Spinal cord (tissue), 10 donors: Measurements from ENCODE around the gene SLC25A47. TPM values are rescaled to one million over a fixed set of nuclear protein-coding genes. Genes with fewer than 3 reads are reported as not detected.

ENCODE experiments used
- DNase-seq, 6 donors: peaks; one replicate each; pipeline versions ENCODE4 v3.0.0 to v3.0.0-alpha.2; 2013 to 2015; ENCODE audit warnings: low spot score in 6 of 6, low read depth in 4 of 6
- H3K27ac ChIP-seq: one replicate; pipeline ENCODE4 v1.5.1; 2013; ENCODE audit warnings: low read depth, low read length, control low read depth
- H3K27me3 ChIP-seq: one replicate; pipeline ENCODE4 v1.6.1; 2013; ENCODE audit warnings: low read length; ENCODE audit not compliant: control insufficient read depth, insufficient read depth
- H3K36me3 ChIP-seq: one replicate; pipeline ENCODE4 v1.6.1; 2013; ENCODE audit warnings: low read length; ENCODE audit not compliant: control insufficient read depth, insufficient read depth
- H3K4me1 ChIP-seq: one replicate; pipeline ENCODE4 v1.6.1; 2013; ENCODE audit warnings: low read length; ENCODE audit not compliant: control insufficient read depth, insufficient read depth
- H3K4me3 ChIP-seq: one replicate; pipeline ENCODE4 v1.5.1; 2013; ENCODE audit warnings: low read depth, low read length, control low read depth
- H3K9me3 ChIP-seq: one replicate; pipeline ENCODE4 v1.6.1; 2013; ENCODE audit warnings: low read length; ENCODE audit not compliant: control insufficient read depth, insufficient read depth
- WGBS: methylation state at CpG from one replicate; pipeline ENCODE4 v1.1.5; 2013; ENCODE audit warnings: missing lambda C conversion rate; ENCODE audit not compliant: insufficient coverage; 5-methylcytosine and 5-hydroxymethylcytosine counted together
- polyA plus RNA-seq, 2 donors: library from polyadenylated mRNA; unstranded; fragments of 120-200 nt; gene quantifications; one replicate each; pipeline ENCODE4 v1.2.1, GENCODE V29; 2013; ENCODE audit not compliant: insufficient read length in 2 of 2
- total RNA-seq, 2 donors: library from RNA; depleted of rRNA in 1 of 2; stranded (reverse); fragments of 120-200 nt in 1 of 2; fragments of >200 nt in 1 of 2; gene quantifications; one replicate each; pipeline versions ENCODE4 v1.2.3 to v1.2.4, GENCODE V29; 2013 to 2014
- donor health status: healthy.

SLC25A47 gene
- total and polyA plus RNA-seq, 4 donors = not detected

DNA sequence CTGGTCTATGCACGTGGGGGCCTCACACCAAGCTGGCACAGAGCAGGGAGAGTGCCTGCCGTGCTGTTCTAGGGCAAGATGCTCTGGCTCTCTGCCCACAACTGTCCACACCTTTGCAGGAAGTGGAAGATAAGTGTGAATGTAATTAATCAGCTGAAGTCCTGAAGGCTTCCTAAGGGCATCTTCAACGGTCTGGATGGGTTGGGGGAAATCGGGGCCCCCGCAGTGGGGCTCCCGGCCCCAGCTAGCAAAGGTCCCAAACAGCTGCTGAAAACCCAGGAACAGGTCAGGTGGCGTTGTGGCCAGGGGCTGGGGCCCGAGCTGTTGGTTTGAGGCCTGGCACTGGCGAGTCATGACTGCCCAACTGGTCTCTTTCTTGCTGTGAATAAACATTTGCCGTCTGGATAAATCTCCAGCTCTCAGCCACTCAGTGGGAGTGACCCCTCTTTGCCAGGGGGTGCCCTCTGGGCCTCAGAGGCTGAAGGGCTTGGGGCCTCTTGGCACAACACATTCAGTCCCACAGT lies 10.2 kb upstream of the SLC25A47 start:
- H3K36me3 ChIP-seq = peaks cover 4% of the 10 kb centered on the region
- no peak overlapping the region for H3K27ac ChIP-seq
- DNase-seq = no peak
- peaks cover 6% of the 10 kb centered on the region for H3K27me3 ChIP-seq
- H3K4me3 ChIP-seq = no peak overlapping the region
- no peaks in the 10 kb centered on the region for H3K9me3 ChIP-seq
- H3K4me1 ChIP-seq = peaks cover 21% of the 10 kb centered on the region
- 60% methylated on average over 10 of the region's 10 CpGs for WGBS

DNA sequence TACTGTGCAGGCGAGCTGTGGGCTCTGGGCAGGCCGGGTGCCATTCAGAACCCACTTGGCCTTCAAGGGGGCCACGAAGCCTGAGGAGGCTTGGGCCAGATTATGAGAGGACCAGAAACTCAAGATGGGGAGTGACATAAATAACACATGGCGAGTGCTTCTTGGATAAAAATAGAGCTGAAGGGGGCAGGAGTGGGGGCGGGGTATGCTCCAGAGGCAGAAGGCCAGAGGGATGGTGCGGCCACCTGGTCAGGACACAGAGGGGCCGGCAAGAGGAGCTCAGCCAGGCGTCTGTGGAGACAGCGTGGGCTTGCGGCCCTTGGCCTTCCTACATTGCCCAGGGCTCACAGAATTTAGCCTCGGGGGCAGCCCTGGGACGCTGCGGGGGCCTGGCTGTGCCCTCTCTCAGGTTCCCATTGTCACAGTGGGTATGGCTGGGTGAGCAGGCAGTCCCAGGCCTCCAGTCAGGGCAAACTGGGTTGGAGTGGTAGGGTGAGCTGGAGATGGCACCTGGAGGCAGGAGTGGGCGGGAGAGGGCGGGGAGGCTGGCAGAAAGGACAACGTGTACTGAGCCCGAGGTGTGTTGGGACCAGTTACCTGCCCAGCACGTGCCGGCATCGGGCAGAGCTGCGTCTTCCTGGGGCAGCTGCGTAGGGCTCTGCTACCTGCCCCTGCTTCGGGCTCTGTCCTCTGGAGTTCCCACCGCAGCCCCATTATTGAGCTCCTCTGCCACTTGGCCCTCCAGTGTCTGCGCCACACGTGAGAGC lies 9.5 kb upstream of the SLC25A47 start:
- Histone ChIP-seq H3K4me3 (no peak overlapping the region), H3K27me3 (peaks cover 6% of the 10 kb centered on the region), H3K9me3 (no peaks in the 10 kb centered on the region), H3K4me1 (peaks cover 20% of the 10 kb centered on the region), H3K36me3 (peaks cover 4% of the 10 kb centered on the region), H3K27ac (no peak overlapping the region)
- DNase-seq = no peak
- WGBS = 83% methylated on average over 26 of the region's 26 CpGs

DNA sequence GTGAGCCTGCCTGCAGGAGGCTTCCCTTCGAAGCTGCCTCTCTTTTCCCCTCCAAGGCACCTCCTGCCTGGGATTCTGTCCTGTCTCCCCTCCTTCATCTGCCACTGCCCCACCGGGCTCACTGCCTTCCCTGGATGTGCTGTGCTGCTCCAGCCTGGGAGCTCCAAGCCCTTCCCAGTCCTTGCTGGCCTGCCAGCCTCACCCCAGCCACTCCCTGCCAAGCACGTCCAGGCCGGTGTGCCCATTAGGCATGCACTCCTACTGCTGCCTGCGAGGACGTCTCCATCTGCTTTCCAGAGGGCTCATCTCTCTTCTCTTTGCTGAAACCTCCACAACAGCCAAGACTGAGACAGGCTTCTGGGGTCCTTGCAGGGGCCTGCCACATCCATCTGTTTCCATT lies 8.4 kb upstream of the SLC25A47 start:
- Histone ChIP-seq H3K9me3 (no peaks in the 10 kb centered on the region), H3K27ac (no peak overlapping the region), H3K36me3 (peaks cover under 1% of the 10 kb centered on the region), H3K27me3 (peaks cover 6% of the 10 kb centered on the region), H3K4me1 (peaks cover 13% of the 10 kb centered on the region), H3K4me3 (no peak overlapping the region)
- DNase-seq = no peak
- 73% methylated on average over 6 of the region's 6 CpGs for WGBS

DNA sequence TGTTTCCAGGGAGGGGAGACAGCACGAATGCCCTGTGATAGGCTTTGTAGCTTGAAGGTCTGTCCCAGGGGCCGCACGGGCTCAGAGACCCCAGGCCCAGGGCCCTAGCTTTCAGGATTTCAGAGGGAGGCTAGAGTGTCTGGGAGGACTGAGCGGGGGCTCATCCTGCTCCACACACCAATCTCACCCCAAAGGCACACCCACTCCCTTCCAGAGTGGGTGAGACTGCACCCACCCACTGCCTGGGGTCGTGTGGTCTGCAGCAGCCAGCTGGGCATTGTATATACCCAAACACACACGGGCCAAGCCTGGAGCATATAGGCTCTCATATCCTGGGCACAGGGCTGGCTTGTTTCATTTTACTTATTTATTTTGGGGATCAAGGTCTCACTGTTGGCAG lies 5.8 kb upstream of the SLC25A47 start:
- WGBS = 88% methylated on average over 4 of the region's 6 CpGs
- peaks cover 13% of the 10 kb centered on the region for H3K4me1 ChIP-seq
- no peak overlapping the region for H3K4me3 ChIP-seq
- H3K27ac ChIP-seq = no peak overlapping the region
- no peaks in the 10 kb centered on the region for H3K36me3 ChIP-seq
- DNase-seq = no peak
- peaks cover 3% of the 10 kb centered on the region for H3K27me3 ChIP-seq
- no peaks in the 10 kb centered on the region for H3K9me3 ChIP-seq

DNA sequence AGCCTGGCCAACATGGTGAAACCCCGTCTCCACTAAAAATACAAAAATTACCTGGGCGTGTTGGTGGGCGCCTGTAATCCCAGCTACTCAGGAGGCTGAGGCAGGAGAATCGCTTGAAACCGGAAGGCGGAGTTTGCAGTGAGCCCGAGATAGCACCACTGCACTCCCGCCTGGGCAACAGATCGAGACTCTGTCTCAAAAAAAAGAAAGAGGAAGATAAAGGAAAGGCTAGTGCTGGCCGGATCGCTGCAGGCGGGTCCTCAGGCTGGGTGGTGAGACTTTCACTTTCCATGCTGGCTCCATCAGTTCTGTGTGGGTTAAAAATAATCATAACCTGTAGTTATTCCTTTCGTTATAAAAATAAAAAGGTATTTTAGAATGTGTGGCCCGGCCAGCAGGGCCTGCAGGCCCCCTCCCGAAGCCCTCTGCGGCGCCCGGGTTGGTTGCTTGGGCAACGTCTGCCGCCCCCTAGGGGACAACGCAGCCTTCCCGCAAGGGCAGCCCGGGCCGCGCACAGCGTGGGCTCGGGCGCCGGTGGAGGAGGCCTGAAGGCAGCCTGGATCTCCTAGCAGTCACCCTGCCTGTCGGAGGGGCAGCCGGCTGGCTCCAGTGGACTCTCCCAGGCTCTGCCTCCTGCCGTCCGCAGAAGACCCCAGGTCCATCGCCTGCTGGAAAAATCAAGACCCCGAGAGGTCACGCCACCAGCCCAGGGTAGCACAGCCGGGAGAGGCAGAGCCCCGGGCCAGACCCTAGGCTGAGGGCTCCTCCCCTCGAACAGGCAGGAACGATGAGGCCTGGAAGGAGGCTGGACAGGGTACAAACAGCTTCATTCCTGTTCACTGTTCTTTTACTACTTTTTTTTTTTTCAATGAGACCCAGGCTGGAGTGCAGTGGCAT lies 5.0 kb upstream of the SLC25A47 start:
- no peaks in the 10 kb centered on the region for H3K9me3 ChIP-seq
- no peaks in the 10 kb centered on the region for H3K36me3 ChIP-seq
- peak in 2 of 6 donors; percentile 18 to 60 for DNase-seq
- H3K4me1 ChIP-seq = peaks cover 9% of the 10 kb centered on the region
- H3K27me3 ChIP-seq = no peaks in the 10 kb centered on the region
- 29% methylated on average over 34 of the region's 40 CpGs for WGBS
- peak overlapping the region; percentile 21 for H3K4me3 ChIP-seq
- H3K27ac ChIP-seq = no peak overlapping the region

DNA sequence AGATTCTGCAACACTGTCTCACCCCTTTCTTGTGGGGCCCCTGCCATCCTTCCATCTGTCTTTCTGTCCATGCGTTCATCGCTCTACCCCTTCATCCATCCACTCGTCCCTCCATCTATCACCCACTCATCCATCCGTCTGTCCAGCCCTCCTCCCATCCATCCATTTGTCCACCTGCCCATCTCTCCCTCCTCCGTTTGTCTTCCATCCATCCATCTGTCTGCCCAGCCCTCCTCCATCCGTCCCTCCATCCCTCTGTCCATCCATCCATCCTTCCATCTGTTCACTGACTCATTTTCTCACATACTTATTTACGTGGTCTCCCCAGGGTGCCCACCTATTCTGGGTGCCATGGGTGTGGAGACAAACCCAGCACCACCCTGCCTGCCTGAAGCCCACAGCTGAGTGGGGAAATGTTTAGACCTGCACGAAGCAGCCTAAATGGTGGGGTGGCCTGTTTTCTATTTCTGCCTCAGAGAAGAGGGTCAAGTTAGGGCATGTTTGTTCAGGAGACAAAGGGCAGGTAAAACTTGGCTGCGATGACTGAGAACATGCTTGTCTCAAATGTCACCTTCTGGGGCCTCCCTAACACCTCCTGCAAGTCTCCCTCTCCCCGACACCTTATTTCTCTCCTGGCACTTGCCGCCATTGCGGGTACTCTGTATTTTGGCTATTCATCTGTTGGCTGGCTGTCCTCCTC lies 2.8 kb upstream of the SLC25A47 start:
- WGBS = 94% methylated on average over 11 of the region's 12 CpGs
- Histone ChIP-seq H3K9me3 (no peaks in the 10 kb centered on the region), H3K36me3 (no peaks in the 10 kb centered on the region), H3K4me3 (no peak overlapping the region), H3K27me3 (no peaks in the 10 kb centered on the region), H3K4me1 (peaks cover 9% of the 10 kb centered on the region), H3K27ac (no peak overlapping the region)
- no peak for DNase-seq

DNA sequence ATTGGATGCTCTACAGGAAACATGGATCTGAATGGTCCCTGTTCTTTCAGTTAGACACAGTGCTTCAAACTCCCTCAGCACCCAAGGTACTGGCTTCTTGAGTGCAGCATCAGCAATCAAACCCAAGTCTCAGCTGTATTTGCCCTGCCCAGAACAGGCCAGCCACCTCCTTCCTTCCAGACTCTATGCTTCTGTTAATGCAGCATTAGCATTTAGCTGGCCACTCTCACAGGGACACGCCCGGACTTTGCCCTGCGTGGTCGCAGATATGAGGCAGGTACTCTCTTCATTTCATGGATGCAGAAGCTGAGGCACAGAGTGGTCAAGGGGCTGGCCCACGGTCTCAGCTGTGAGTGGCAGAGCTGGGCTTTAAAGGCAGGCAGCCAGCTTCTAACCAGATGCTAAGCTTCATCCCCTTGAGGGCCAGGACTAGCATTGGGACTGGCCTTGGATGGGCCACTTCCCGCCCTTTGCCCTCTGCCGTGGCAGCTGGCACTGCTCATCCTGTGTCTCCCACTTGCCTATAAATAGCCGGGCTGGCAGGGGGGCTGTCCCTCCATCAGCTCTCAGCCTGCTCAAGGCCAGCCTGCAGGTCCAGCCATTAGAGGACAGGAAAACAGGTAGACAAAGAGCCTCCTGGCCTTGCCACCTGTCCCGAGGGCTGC lies 1.5 kb upstream of the SLC25A47 start:
- no peak for DNase-seq
- WGBS = 81% methylated on average over 9 of the region's 9 CpGs

DNA sequence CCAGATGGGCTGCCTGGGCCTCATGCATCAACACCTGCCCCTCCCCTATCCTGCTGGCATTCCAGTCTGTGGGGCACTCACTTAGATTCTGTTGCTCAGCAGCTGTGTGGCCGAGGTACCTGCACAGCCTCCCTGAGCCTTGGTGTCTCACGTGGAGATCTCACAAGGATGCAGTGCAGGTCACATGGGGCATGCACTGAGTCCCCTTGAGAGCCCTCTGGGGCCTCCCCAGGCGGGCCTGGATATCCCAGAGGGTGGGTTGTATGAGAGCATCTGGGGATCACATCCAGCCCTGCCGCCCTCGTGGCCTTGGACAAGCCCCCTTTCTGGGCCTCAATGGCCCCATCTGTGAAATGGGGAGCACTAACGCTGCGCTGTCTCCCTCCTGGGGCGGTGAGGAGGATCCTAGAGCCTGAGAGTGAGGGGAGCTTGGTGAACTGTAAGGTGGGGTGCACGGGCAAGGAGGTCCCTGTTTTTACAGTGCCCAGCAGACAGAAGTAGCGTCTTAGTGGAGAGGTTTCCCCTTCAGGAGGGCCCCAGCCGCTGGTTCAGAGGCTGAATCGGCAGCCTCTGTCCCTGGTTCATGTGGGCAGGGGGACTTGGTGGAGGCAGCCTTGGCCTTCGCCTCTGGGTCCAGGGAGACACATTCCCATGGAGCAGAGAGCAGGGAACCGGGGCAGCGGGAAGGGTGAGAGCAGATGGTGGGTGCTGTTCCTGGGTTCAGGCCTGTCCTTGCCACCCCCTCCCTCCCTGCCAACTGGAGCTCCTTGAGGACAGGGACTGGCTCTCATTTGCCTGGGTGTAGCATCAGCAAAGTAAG lies 791 bp upstream of the SLC25A47 start:
- Histone ChIP-seq H3K4me1 (peaks cover 9% of the 10 kb centered on the region), H3K4me3 (no peak overlapping the region), H3K27me3 (no peaks in the 10 kb centered on the region), H3K27ac (no peak overlapping the region), H3K9me3 (no peaks in the 10 kb centered on the region), H3K36me3 (no peaks in the 10 kb centered on the region)
- DNase-seq = no peak
- 84% methylated on average over 13 of the region's 15 CpGs for WGBS

More for the DNA sequence above, 1.5 kb upstream of the SLC25A47 start:
- no peaks in the 10 kb centered on the region for H3K27me3 ChIP-seq
- no peak overlapping the region for H3K27ac ChIP-seq
- no peak overlapping the region for H3K4me3 ChIP-seq
- H3K9me3 ChIP-seq = no peaks in the 10 kb centered on the region
- H3K4me1 ChIP-seq = peaks cover 9% of the 10 kb centered on the region
- no peaks in the 10 kb centered on the region for H3K36me3 ChIP-seq
